Cardiac fibroblast (primary cell): ENCODE data around the gene YEATS2.

Experiments used
- DNase-seq, 2 donors: peaks; one replicate each; pipeline versions ENCODE4 v3.0.0 to v3.0.0-alpha.2; 2010; ENCODE audit warnings: low read depth in 2 of 2
- H3K4me3 ChIP-seq, 2 donors: replicated peaks in 1 of 2; 1 replicate in 1 of 2; 2 replicates in 1 of 2; pipeline ENCODE4 v1.5.1; 2011; ENCODE audit warnings: low read depth in 2 of 2, low read length in 2 of 2, mild to moderate bottlenecking in 2 of 2, moderate library complexity in 1 of 2
- TF ChIP-seq, protein P1 (sequence below): IDR thresholded peaks from one replicate; pipeline ENCODE4 v1.5.1; 2011; ENCODE audit warnings: low read depth, mild to moderate bottlenecking, low read length, inconsistent platforms

YEATS2 gene

DNA sequence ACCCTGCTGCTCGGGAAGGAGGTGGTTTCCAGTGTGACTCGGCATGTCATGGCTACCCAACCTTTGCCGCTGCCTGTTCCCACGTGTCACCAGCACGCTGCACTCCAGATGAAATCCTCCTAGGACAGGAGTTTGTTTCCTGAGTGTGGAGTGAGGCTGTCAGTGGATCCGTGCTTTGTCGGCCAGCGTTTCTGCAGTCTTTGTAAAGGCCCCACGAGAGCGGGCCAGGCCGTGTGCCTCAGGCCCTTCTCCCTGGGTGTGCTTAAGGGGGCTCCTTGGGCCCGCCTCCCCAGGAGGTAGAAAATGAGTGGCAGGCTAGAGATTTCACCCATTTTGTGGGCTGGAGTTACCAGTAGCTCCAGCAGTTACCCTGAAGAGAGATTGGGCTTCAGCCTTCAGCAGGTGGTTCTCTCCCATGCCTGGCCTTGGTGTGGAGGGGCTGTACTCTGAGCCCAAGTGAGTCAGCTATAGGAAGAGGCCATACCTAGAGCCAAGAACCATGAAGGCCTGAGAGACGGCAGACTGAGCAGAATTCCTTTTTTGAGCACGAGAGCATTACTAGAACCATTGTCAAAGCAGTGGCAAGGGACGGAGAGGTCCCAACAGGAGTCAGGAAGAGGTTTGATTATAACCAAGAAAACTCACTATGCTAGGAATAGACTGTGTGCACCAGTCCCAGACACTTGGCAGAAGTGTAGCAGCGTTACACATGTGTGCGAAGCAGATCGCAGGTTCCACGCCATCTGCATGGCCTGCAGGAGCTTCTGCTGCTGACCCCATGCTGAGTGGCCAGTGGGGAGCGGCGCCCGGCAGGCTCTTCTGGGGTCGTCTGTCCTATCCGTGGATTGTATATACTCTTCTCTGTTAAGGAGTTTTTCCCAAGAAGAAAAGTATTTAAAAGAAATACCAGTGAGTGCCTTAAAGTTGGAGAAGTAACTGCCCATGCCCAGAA, 113.3 kb downstream of the YEATS2 start:
- no peak overlapping the region for H3K4me3 ChIP-seq
- no peak for DNase-seq
- TF ChIP-seq, protein P1, sequence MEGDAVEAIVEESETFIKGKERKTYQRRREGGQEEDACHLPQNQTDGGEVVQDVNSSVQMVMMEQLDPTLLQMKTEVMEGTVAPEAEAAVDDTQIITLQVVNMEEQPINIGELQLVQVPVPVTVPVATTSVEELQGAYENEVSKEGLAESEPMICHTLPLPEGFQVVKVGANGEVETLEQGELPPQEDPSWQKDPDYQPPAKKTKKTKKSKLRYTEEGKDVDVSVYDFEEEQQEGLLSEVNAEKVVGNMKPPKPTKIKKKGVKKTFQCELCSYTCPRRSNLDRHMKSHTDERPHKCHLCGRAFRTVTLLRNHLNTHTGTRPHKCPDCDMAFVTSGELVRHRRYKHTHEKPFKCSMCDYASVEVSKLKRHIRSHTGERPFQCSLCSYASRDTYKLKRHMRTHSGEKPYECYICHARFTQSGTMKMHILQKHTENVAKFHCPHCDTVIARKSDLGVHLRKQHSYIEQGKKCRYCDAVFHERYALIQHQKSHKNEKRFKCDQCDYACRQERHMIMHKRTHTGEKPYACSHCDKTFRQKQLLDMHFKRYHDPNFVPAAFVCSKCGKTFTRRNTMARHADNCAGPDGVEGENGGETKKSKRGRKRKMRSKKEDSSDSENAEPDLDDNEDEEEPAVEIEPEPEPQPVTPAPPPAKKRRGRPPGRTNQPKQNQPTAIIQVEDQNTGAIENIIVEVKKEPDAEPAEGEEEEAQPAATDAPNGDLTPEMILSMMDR: no peak

DNA sequence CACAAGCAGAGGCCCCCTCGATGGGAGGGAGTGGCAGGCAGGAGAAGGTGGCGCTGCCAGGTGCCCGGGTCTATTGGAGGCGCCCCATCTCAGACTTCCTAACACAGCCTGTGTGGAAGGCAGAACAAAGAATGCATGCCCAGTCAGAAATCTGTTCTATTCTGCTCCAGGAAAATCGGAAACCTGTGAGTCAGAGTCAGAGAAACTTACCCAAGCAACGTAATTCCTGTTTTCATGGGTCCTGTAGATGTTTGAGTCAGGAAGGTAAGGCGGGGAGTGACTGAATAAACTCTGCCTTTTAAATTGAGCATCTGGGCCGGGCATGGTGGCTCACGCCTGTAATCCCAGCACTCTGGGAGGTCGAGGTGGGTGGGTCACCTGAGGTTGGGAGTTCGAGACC, 114.0 kb downstream of the YEATS2 start:
- TF ChIP-seq, protein P1: no peak
- no peak overlapping the region for H3K4me3 ChIP-seq
- no peak for DNase-seq

DNA sequence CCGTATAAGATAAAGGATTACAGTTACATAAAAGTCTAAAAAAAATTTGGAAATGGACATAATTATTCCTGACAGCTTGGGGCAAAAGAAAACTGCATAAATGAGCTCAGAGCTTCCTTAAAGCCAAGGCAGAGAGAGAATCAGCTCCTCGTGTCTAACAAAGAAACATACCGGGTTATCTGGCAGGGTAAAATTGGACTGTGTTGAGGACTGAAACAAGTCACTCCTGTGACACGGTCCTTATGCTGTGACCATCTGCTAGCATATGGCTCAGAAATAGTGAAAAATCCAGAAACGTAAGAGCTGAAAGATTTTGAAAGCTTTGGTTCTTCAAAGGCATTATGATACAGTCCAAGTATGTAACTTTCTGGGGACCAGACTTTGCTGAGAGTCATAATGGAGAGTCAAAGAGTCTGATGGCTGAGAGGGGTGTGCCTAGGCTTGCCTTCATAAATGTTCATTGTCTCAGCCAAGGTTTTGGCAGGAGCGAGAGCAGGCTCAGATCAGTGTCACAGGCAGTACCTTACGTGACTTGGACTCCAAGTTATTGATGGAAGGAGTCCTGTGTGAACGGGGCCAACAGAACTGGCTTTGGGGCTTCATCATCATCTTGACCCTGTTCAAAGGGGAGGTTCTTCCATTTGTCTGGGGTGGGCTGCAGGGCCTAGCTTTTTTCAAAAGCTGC, 115.3 kb downstream of the YEATS2 start:
- DNase-seq: no peak
- TF ChIP-seq, protein P1: no peak
- no peak overlapping the region for H3K4me3 ChIP-seq

DNA sequence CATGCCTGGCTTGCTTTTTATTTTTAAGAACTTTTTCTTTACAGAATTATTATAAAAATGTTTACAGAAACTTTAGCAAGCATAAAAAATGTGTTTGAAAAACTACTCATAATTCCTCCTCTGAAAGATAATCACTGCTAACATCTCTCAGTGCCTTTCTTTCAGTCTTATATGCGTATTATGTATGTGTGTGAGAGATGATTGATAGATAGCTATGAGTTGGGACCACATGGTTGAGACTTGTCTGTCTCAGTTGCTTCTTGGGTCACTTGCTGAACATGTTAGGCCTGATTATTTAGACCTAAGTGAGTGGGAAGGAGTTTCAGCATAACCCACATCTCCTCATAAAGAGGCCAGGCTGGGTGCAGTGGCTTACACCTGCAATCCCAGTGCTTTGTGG, 116.6 kb downstream of the YEATS2 start:
- no peak overlapping the region for H3K4me3 ChIP-seq
- DNase-seq: no peak
- TF ChIP-seq, protein P1: no peak

DNA sequence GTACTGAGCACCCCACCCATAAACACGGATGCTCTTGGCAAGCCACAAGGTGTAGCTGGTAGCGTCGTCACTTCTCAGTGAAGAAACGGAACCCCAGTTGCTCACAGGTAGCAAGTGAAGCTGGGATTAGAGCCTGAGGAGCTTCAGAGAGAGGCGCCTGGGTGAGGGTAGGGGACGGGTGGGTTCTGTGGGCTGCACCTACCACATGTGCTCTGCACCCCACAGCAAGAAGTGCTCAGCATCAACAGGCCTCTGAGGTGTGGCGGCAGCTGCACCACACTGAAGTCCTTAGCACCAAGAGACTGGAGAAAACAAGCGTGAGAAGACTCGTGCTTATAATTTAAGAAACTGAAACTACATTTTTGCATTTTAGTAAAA, 118.0 kb downstream of the YEATS2 start:
- H3K4me3 ChIP-seq: no peak overlapping the region
- DNase-seq: no peak
- TF ChIP-seq, protein P1: no peak

DNA sequence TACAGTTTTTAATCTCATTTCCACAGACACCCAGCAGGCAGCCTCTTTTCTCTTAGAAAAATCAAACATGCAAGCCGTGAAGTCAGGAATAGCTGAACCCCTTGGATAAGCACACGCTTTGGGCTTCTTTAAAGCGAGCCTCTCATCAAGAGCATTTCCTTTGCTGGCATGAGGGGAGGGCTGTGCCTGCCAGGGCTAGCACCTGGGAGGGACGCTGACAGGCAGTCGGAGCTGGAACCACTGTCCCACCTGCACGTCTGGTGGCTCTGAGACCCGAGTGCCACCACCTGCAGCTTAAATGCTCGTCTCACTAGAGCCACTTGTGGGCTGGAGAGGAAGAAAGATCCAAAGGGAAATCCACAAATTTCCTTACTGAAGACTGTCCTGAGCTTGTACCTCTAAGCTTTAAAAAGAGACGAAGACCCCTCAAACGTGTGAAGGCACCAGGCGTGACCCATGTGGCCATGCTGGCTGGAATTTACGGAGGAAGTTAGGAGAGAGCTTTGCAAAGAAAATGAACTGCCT, 118.4 kb downstream of the YEATS2 start:
- no peak for DNase-seq
- H3K4me3 ChIP-seq: no peak overlapping the region
- TF ChIP-seq, protein P1: no peak
